HepG2 (cell line): Measurements from ENCODE around the gene NAA38. TPM values are rescaled to one million over a fixed set of nuclear protein-coding genes. Genes with fewer than 3 reads are reported as not detected.

ENCODE experiments used
- ATAC-seq: fragments of 200-7000 bp; cut with Tn5 transposase; 3 replicates; pipeline ENCODE4 v1.9.1; 2020; ENCODE audit warnings: mild to moderate bottlenecking, moderate library complexity
- BruUV-seq: library from RNA; stranded (reverse); fragments of 400-500 nt; replicated peaks from 2 replicates; lab custom pipeline; 2021; lab: Mats Ljungman, UMichigan
- CTCF ChIA-PET: fragments of 300-600 bp; formaldehyde crosslinking; extraction: SDS; loops from one replicate; lab custom pipeline; 2021; ENCODE audit warnings: low total read pairs, inconsistent platforms, low intra/inter-chr PET ratio; lab: Yijun Ruan, JAX
- POLR2A ChIA-PET: fragments of 350-600 bp; sonication (Branson Sonifier 250); formaldehyde crosslinking; loops from one replicate; lab custom pipeline; 2020; ENCODE audit warnings: antibody characterized with exemption, inconsistent platforms; lab: Yijun Ruan, JAX
- DNase-seq: peaks from one replicate; pipeline ENCODE4 v3.0.0-alpha.2; 2015; ENCODE audit warnings: low spot score
- FAIRE-seq: peaks from 3 replicates; lab custom pipeline; 2011; peaks lifted over from hg19 to GRCh38; lab: Jason Lieb, UNC
- H2AFZ ChIP-seq: one replicate; pipeline ENCODE4 v1.6.1; 2011; ENCODE audit warnings: low read length, inconsistent platforms
- H3K27ac ChIP-seq: fragments of 300-600 bp; 3 replicates; pipeline ENCODE4 v1.8.0; 2011; ENCODE audit warnings: mixed run types, mild to moderate bottlenecking, mixed read lengths, low read length, inconsistent platforms; ENCODE audit not compliant: insufficient read depth; ENCODE audit errors: extremely low read length
- H3K27me3 ChIP-seq, 2 experiments: fragments of 200-600 bp in 1 of 2; 2 replicates in 1 of 2; 3 replicates in 1 of 2; pipeline versions ENCODE4 v1.6.0 to v1.8.0; 2011; ENCODE audit warnings: low read length in 2 of 2, mild to moderate bottlenecking in 2 of 2, moderate library complexity in 2 of 2, inconsistent platforms in 1 of 2; ENCODE audit not compliant: insufficient read depth in 2 of 2, control insufficient read depth in 1 of 2
- H3K36me3 ChIP-seq, 2 experiments: fragments of 200-600 bp in 1 of 2; replicated peaks in 1 of 2; 2 replicates in 1 of 2; 3 replicates in 1 of 2; pipeline versions ENCODE4 v1.5.1 to v1.8.0; 2011; ENCODE audit warnings: low read length in 2 of 2, inconsistent platforms in 1 of 2; ENCODE audit not compliant: insufficient read depth in 2 of 2, control insufficient read depth in 1 of 2
- H3K4me1 ChIP-seq: 2 replicates; pipeline ENCODE4 v1.5.1; 2012; ENCODE audit warnings: low read length, inconsistent platforms; ENCODE audit not compliant: insufficient read depth
- H3K4me2 ChIP-seq: 2 replicates; pipeline ENCODE4 v1.6.0; 2011; ENCODE audit warnings: low read depth, low read length, inconsistent platforms
- H3K4me3 ChIP-seq, 3 experiments: fragments of 200-600 bp in 1 of 3; sonication (generic), shearing (Covaris generic) in 1 of 3; replicated peaks in 1 of 3; 2 replicates each; pipeline ENCODE4 v1.5.1; 2011 to 2016; ENCODE audit warnings: low read length in 3 of 3, inconsistent platforms in 2 of 3, low read depth in 2 of 3, mild to moderate bottlenecking in 2 of 3, control low read depth in 1 of 3, mixed read lengths in 1 of 3; ENCODE audit not compliant: insufficient read depth in 1 of 3
- H3K79me2 ChIP-seq: one replicate; pipeline ENCODE4 v1.6.1; 2011; ENCODE audit warnings: low read length, inconsistent platforms; ENCODE audit not compliant: insufficient read depth
- H3K9ac ChIP-seq: 2 replicates; pipeline ENCODE4 v1.6.0; 2011; ENCODE audit warnings: mild to moderate bottlenecking, low read depth, low read length, inconsistent platforms; ENCODE audit not compliant: insufficient read depth
- H3K9me3 ChIP-seq: 2 replicates; pipeline ENCODE4 v1.5.1; 2012; ENCODE audit warnings: mild to moderate bottlenecking, low read length
- H4K20me1 ChIP-seq: 2 replicates; pipeline ENCODE4 v1.6.0; 2011; ENCODE audit warnings: inconsistent platforms, mild to moderate bottlenecking, low read length, moderate library complexity; ENCODE audit not compliant: insufficient read depth
- AGO1 ChIP-seq: fragments of 200-400 bp; formaldehyde crosslinking; IDR thresholded peaks from 2 replicates; pipeline ENCODE4 v1.6.1; 2017; ENCODE audit warnings: mild to moderate bottlenecking, low read depth, low read length, moderate library complexity; ENCODE audit not compliant: poor library complexity, severe bottlenecking
- BCL6 ChIP-seq: IDR thresholded peaks from 2 replicates; pipeline ENCODE4 v1.6.1; 2016; ENCODE audit warnings: missing genetic modification reagents, missing compliant biosample characterization
- FOXC1 ChIP-seq: sonication (generic); formaldehyde crosslinking; IDR thresholded peaks from 2 replicates; pipeline ENCODE4 v1.8.0; 2022; ENCODE audit warnings: mild to moderate bottlenecking, missing genetic modification reagents, borderline replicate concordance
- HNRNPK ChIP-seq: fragments of 200-400 bp; formaldehyde crosslinking; IDR thresholded peaks from 2 replicates; pipeline ENCODE4 v1.6.1; 2018; ENCODE audit warnings: low read length, low read depth, moderate library complexity, mild to moderate bottlenecking; ENCODE audit not compliant: poor library complexity, severe bottlenecking
- MXI1 ChIP-seq: IDR thresholded peaks from 3 replicates; pipeline ENCODE4 v1.6.1; 2012; ENCODE audit warnings: low read depth, low read length, inconsistent platforms, borderline replicate concordance
- NFE2L2 ChIP-seq: fragments of 150-350 bp; IDR thresholded peaks from 2 replicates; pipeline ENCODE4 v1.6.1; 2014; ENCODE audit warnings: low read length
- NR3C1 ChIP-seq: sonication (generic); formaldehyde crosslinking; IDR thresholded peaks from 2 replicates; pipeline ENCODE4 v1.4.0; 2020; ENCODE audit warnings: missing genetic modification reagents
- PAF1 ChIP-seq: IDR thresholded peaks from 2 replicates; pipeline ENCODE4 v1.6.1; 2016; ENCODE audit warnings: missing genetic modification reagents, missing compliant biosample characterization
- RBFOX2 ChIP-seq: fragments of 200-400 bp; formaldehyde crosslinking; IDR thresholded peaks from 2 replicates; pipeline ENCODE4 v1.6.1; 2017; ENCODE audit warnings: low read depth, mild to moderate bottlenecking, low read length
- SMAD1 ChIP-seq: sonication (generic); formaldehyde crosslinking; IDR thresholded peaks from 2 replicates; pipeline ENCODE4 v1.4.0; 2020; ENCODE audit warnings: missing genetic modification reagents, low read depth, mild to moderate bottlenecking, borderline replicate concordance
- SPEN ChIP-seq: sonication (generic); formaldehyde crosslinking; IDR thresholded peaks from 2 replicates; pipeline ENCODE4 v1.5.1; 2020; ENCODE audit warnings: low read depth, mild to moderate bottlenecking, missing genetic modification reagents
- SSRP1 ChIP-seq: IDR thresholded peaks from 2 replicates; pipeline ENCODE4 v1.6.1; 2016; ENCODE audit warnings: control low read depth
- ZNF543 ChIP-seq: sonication (generic); formaldehyde crosslinking; IDR thresholded peaks from 2 replicates; pipeline ENCODE4 v1.4.0; 2020; ENCODE audit warnings: mild to moderate bottlenecking, missing genetic modification reagents
- ZNF616 ChIP-seq: sonication (generic); formaldehyde crosslinking; IDR thresholded peaks from 2 replicates; pipeline ENCODE4 v1.5.0; 2020; ENCODE audit warnings: low read depth, mild to moderate bottlenecking, missing genetic modification reagents
- WGBS: methylation state at CpG from one replicate; pipeline ENCODE4 v1.1.6; 2017; ENCODE audit warnings: low lambda C conversion rate; 5-methylcytosine and 5-hydroxymethylcytosine counted together
- in situ Hi-C: cut with HindIII; loops from 2 replicates; pipeline ENCODE4 v1.10.0; 2017; ENCODE audit warnings: low pct_unique_long_range_greater_than_20kb; ENCODE audit not compliant: extremely low pct_ligation_motif_present
- intact Hi-C: fragments of 100-400 bp; cut with micrococcal nuclease; formaldehyde crosslinking; loops from one replicate; pipeline ENCODE4 v1.10.0; 2022; ENCODE audit not compliant: unreplicated experiment
- polyA plus RNA-seq, 8 experiments: library from polyadenylated mRNA; depleted of rRNA in 3 of 8; stranded (reverse) in 7 of 8; unstranded in 1 of 8; fragments of >200 nt; fragmentation: Illumina TruSeq in 4 of 8; extraction: Trizol in 4 of 8; gene quantifications; 2 replicates each; pipeline versions ENCODE4 v1.2.1 to v1.2.3, GENCODE V29; 2011 to 2016; ENCODE audit warnings: low read depth in 4 of 8, missing spikeins in 1 of 8, mixed read lengths in 1 of 8; ENCODE audit not compliant: insufficient read depth in 1 of 8
- total RNA-seq, 5 experiments: library from RNA; depleted of rRNA; stranded (reverse); fragments of >200 nt; fragmentation: Illumina TruSeq; extraction: Trizol; gene quantifications; 2 replicates each; pipeline ENCODE4 v1.2.3, GENCODE V29; 2016; ENCODE audit warnings: low read depth in 1 of 5
- TF ChIP-seq, protein P1 (sequence below): sonication (generic); formaldehyde crosslinking; IDR thresholded peaks from 2 replicates; pipeline ENCODE4 v1.8.0; 2022; ENCODE audit warnings: missing genetic modification reagents, low read depth, mild to moderate bottlenecking, borderline replicate concordance
- TF ChIP-seq, protein P2 (sequence below): sonication (generic); formaldehyde crosslinking; IDR thresholded peaks from 2 replicates; pipeline ENCODE4 v1.5.1; 2020; ENCODE audit warnings: missing genetic modification reagents, mild to moderate bottlenecking, borderline replicate concordance
- TF ChIP-seq, protein P3 (sequence below): sonication (generic); formaldehyde crosslinking; IDR thresholded peaks from 2 replicates; pipeline ENCODE4 v1.5.1; 2020; ENCODE audit warnings: mild to moderate bottlenecking, missing genetic modification reagents, moderate library complexity

The NAA38 gene
- total and polyA plus RNA-seq, 2 of the 13 experiments (the other 11 are each of a cell fraction or from before 2014, with no cell fraction given), result 46.9 to 91.6 TPM

DNA sequence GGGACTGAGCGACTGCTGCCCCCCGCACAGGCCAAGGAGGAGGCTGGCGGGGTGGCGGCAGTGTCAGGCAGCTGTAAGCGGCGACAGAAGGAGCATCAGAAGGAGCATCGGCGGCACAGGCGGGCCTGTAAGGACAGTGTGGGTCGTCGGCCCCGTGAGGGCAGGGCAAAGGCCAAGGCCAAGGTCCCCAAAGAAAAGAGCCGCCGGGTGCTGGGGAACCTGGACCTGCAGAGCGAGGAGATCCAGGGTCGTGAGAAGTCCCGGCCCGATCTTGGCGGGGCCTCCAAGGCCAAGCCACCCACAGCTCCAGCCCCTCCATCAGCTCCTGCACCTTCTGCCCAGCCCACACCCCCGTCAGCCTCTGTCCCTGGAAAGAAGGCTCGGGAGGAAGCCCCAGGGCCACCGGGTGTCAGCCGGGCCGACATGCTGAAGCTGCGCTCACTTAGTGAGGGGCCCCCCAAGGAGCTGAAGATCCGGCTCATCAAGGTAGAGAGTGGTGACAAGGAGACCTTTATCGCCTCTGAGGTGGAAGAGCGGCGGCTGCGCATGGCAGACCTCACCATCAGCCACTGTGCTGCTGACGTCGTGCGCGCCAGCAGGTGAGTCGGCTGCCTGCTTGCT lies 8.1 kb downstream of the NAA38 start:
- Histone ChIP-seq H2AFZ (no peak overlapping the region), H3K9ac (no peak overlapping the region), H3K4me1 (peaks cover 9% of the 10 kb centered on the region), H3K36me3 (peaks cover 42 to 55% of the 10 kb centered on the region in 2 experiments), H3K27ac (no peak overlapping the region), H3K4me2 (no peak overlapping the region), H3K9me3 (no peaks in the 10 kb centered on the region), H3K27me3 (no peaks in the 10 kb centered on the region), H4K20me1 (peaks cover 22% of the 10 kb centered on the region), H3K4me3 (no peak overlapping the region), H3K79me2 (peaks cover 15% of the 10 kb centered on the region)
- POLR2A ChIA-PET, result interaction anchor here (1.5 to 2.2 kb wide), 2 partner anchors 12 to 14 kb away, joined by 5 read pairs; no protein-coding TSS in a partner anchor
- in situ Hi-C loops (loop anchor here (10.0 kb wide), 1 partner anchor 274 kb away; the partner anchor contains the start of gene CD68), intact Hi-C loops (no loop called here)
- BruUV-seq, result no TSS peak
- no peak for ATAC-seq
- no peak for DNase-seq
- WGBS, result 95% methylated on average over 22 of the region's 35 CpGs
- no peak for FAIRE-seq
- CTCF ChIA-PET, result no interaction called here
- TF ChIP-seq HNRNPK (no peak), SSRP1 (CRISPR knock-in tag) (peak; percentile 74; the same call in 1 of the 2 replicates), ZNF543 (no peak), SMAD1 (CRISPR knock-in tag) (no peak), PAF1 (CRISPR knock-in tag) (no peak), MXI1 (no peak), SPEN (no peak), RBFOX2 (peak; percentile 81), NFE2L2 (no peak), ZNF616 (CRISPR knock-in tag) (no peak), BCL6 (CRISPR knock-in tag) (no peak), AGO1 (peak; percentile 38), FOXC1 (no peak), NR3C1 (CRISPR knock-in tag) (no peak)
- TF ChIP-seq, protein P1, sequence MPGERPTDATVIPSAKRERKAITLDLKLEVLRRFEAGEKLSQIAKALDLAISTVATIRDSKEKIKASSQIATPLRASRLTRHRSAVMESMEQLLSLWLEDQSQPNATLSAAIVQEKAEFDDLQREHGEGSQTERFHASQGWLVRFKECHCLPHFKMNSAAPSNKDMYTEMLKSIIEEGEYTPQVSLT (CRISPR knock-in tag), result no peak
- TF ChIP-seq, protein P2, sequence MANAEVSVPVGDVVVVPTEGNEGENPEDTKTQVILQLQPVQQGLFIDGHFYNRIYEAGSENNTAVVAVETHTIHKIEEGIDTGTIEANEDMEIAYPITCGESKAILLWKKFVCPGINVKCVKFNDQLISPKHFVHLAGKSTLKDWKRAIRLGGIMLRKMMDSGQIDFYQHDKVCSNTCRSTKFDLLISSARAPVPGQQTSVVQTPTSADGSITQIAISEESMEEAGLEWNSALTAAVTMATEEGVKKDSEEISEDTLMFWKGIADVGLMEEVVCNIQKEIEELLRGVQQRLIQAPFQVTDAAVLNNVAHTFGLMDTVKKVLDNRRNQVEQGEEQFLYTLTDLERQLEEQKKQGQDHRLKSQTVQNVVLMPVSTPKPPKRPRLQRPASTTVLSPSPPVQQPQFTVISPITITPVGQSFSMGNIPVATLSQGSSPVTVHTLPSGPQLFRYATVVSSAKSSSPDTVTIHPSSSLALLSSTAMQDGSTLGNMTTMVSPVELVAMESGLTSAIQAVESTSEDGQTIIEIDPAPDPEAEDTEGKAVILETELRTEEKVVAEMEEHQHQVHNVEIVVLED (CRISPR knock-in tag), result no peak
- TF ChIP-seq, protein P3, sequence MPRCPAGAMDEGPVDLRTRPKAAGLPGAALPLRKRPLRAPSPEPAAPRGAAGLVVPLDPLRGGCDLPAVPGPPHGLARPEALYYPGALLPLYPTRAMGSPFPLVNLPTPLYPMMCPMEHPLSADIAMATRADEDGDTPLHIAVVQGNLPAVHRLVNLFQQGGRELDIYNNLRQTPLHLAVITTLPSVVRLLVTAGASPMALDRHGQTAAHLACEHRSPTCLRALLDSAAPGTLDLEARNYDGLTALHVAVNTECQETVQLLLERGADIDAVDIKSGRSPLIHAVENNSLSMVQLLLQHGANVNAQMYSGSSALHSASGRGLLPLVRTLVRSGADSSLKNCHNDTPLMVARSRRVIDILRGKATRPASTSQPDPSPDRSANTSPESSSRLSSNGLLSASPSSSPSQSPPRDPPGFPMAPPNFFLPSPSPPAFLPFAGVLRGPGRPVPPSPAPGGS (CRISPR knock-in tag), result no peak
